Retina (tissue), 1 donor: ENCODE results near the gene CHRM1.

Experiments used
- DNase-seq: peaks from one replicate; pipeline ENCODE4 v3.0.0-alpha.2; 2016

Gene CHRM1

GRCh38 chr11:62925745-62926679, 4.8 kb upstream of the CHRM1 start:
- peak; percentile 66 for DNase-seq

GRCh38 chr11:62925308-62925707, 4.1 kb upstream of the CHRM1 start:
- no peak for DNase-seq

GRCh38 chr11:62923601-62924411, 2.6 kb upstream of the CHRM1 start:
- peak; percentile 64 for DNase-seq

GRCh38 chr11:62922653-62923431, 1.7 kb upstream of the CHRM1 start:
- DNase-seq, result no peak

- no peak for DNase-seq
Observed at GRCh38 chr11:62922189-62922589, 1.0 kb upstream of the CHRM1 start.

- DNase-seq, result no peak
Observed at GRCh38 chr11:62921573-62922188, 518 bp upstream of the CHRM1 start.

- DNase-seq, result no peak
Observed at GRCh38 chr11:62919898-62920640, 1.1 kb downstream of the CHRM1 start.

- no peak for DNase-seq
Observed at GRCh38 chr11:62919476-62919875, 1.7 kb downstream of the CHRM1 start.

GRCh38 chr11:62918531-62918930, 2.6 kb downstream of the CHRM1 start:
- no peak for DNase-seq

GRCh38 chr11:62917906-62918502, 3.2 kb downstream of the CHRM1 start:
- DNase-seq, result no peak

- no peak for DNase-seq
Observed at GRCh38 chr11:62914416-62914815, 6.7 kb downstream of the CHRM1 start.

GRCh38 chr11:62912268-62912667, 8.9 kb downstream of the CHRM1 start:
- no peak for DNase-seq

GRCh38 chr11:62911137-62912130, 9.7 kb downstream of the CHRM1 start:
- no peak for DNase-seq

GRCh38 chr11:62910141-62910882, 10.9 kb downstream of the CHRM1 start:
- DNase-seq, result no peak

GRCh38 chr11:62909107-62909894, 11.9 kb downstream of the CHRM1 start:
- DNase-seq, result peak; percentile 53

GRCh38 chr11:62908468-62909072, 12.6 kb downstream of the CHRM1 start:
- no peak for DNase-seq

GRCh38 chr11:62905927-62906531, 15.1 kb downstream of the CHRM1 start:
- peak; percentile 92 for DNase-seq

GRCh38 chr11:62905296-62905695, 15.9 kb downstream of the CHRM1 start:
- no peak for DNase-seq
